Left colon (tissue), 2 donors: ENCODE results near the gene MASP1. TPM values are rescaled to one million over a fixed set of nuclear protein-coding genes. Genes with fewer than 3 reads are reported as not detected.

Experiments
- ATAC-seq: fragments of 200-7000 bp; cut with Tn5 transposase; one replicate; pipeline ENCODE4 v1.9.1; 2020; ENCODE audit warnings: mild to moderate bottlenecking, moderate library complexity
- DNase-seq, 2 donors: peaks; one replicate each; pipeline ENCODE4 v3.0.0-alpha.2; 2020
- intact Hi-C, 2 donors: fragments of 100-400 bp; cut with DNase I in 1 of 2; cut with micrococcal nuclease in 1 of 2; formaldehyde crosslinking; loops; one replicate each; pipeline versions ENCODE4 v1.11.2 to v1.14.0; 2022; cut with DNase I, micrococcal nuclease
- long read RNA-seq: library from polyadenylated mRNA; unstranded; transcript quantifications from one replicate; pipeline ENCODE4 v2.0.0, GENCODE V29; 2021
- total RNA-seq, 2 donors: library from RNA; stranded (reverse); fragmentation: NEBNext Ultra II Directional; extraction: Animal tissue kit (Norgen Biotek cat#: 25700); gene quantifications; one replicate each; pipeline ENCODE4 v1.2.1, GENCODE V29; 2021
- donor health status: DM: no; HTN: no; CAD: no.
- donor health status: DM: yes; HTN: yes; CAD: no.

MASP1 gene
- total RNA-seq: 10 to 100 TPM in 1 of 2 donors, 1 to 10 TPM in 1; 3.7 to 15.7 TPM
- long read RNA-seq, full-length matches to known transcripts: 1 of 3 reads
- long read RNA-seq, partial matches to known transcripts: 2 of 3 reads
- long read RNA-seq, other reads (novel, unspliced or antisense): 0 of 3 reads

DNA sequence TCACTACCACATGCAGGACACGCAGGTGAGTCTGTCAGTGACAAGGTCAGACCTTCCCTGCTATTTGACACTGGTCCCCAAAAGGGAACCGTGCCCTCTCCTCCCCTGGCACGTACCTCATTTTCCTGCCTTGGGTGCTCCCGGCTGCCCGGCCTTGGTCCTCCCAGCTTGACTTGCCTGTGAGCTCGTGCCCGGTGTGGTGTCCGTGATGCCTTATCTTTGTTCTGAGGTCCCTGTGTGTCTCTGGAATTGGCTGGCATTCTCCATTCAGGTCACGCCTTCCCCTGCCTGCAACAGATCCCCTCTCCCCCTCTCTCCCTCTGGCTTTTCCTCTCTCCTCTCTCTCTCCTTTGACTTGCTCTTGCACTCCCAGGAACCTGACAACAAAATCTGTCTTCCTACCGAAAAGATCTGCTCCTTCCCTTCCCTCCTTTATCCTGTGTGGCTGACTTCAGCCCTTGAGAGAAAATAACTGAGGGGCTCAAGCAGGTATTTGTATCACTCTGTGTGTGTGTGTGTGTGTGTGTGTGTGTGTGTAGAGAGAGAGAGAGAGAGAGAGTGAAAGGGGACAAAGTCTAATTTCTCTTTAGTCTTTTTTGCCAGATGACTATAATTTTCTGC lies at the start of gene MASP1:
Gene MASP1, minus strand, starts transcription at position 226 of the 621 bp plus-strand sequence. Its CDS starts 105 bp downstream, at position 121.
- peak in 1 of 2 donors; percentile 6 for DNase-seq
- intact Hi-C loops: no loop called here

GRCh38 chr3:187340578-187340977 lies 49.0 kb upstream of the MASP1 start:
- DNase-seq: no peak
- no peak for ATAC-seq
- intact Hi-C loops: no loop called here

More for the DNA sequence above, at the start of gene MASP1:
- no peak for ATAC-seq

DNA sequence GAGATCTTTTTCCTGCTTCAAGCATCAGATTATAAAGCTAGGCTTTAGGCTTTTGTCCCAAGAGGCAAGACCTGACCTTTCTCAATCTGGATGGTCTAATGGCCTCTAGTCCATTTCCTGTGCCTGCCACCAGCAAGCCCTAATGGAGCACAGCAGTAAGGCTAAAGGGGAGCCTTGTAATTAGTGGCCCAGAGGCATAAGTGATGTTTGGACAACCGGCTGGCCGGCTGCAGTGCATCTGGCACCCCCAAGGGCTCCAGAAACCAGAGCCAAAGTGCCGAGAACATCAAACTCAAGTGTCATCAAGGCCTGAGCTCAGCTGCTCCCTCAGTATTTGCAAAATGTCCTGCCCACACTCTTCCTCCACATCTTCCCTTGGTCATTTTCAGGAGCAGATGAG lies 44.8 kb upstream of the MASP1 start:
- no peak for ATAC-seq
- intact Hi-C loops: no loop called here
- no peak for DNase-seq

DNA sequence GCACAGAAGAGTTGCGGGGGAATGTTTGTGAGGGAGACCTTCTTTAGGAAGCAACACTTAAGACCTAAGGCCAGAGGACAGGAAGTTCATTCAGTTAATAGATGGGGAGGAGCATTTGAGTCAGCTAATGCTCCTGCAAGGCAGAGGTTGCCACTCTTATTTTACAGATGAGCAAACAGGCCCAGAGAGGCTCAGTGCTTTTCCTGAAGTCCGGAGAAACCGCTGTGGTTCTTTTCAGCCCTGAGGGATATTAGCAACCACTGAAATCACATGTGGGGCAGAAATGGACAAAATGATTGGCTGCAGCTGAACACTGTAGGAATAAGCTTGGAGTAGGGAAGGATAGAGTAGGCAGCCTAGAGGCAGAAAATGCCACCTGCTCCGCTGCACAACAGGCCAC lies 43.4 kb upstream of the MASP1 start:
- DNase-seq: no peak
- no peak for ATAC-seq
- intact Hi-C loops: no loop called here

GRCh38 chr3:187328691-187329090 lies 37.2 kb upstream of the MASP1 start:
- DNase-seq (no peak), ATAC-seq (no peak)
- intact Hi-C loops: no loop called here

- intact Hi-C loops: no loop called here
- ATAC-seq (no peak), DNase-seq (no peak)
These were observed 36.3 kb upstream of the MASP1 start for GRCh38 chr3:187327845-187328244.

DNA sequence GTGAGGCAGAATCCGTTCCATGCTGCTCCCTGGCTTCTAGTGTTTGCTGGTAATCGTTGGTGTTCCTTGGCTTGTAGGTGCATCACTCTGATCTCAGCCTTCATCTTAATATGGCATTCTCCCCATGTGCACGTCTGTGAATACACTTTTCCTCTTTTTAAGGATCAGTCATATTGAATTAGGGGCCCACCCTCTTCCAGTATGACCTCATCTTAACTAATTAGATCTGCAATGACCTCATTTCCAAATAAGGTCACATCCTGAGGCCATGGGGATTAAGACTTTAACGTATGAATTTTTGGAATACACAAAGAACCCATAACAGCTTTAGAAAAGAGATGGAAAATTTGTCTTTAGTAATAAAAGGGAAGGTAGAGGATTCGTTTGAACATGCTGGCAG lies 34.1 kb upstream of the MASP1 start:
- ATAC-seq (no peak), DNase-seq (no peak)
- intact Hi-C loops: no loop called here

DNA sequence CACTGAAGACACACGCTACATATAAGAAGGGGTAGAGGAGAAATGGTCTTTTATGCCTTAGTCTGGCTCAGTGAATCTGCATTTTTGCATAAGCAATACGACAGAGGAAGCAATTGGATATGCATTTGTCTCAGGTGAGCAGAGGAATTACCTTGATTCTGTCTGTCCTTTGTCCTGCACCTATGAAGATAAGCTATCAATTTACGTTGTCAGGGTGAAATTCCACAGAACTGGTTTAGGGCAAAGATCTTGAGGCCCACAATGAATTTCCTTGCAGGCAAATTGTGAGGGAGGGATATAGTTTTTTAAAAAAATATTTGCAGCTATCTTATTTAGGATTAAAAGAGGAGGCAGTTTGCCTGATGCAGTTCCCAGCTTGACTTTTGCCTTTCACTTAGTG lies 31.6 kb upstream of the MASP1 start:
- DNase-seq (no peak), ATAC-seq (no peak)
- intact Hi-C loops: loop anchor here in 1 of 2 donors (5.0 kb wide), 1 partner anchor 354 kb away; no protein-coding TSS in a partner anchor

DNA sequence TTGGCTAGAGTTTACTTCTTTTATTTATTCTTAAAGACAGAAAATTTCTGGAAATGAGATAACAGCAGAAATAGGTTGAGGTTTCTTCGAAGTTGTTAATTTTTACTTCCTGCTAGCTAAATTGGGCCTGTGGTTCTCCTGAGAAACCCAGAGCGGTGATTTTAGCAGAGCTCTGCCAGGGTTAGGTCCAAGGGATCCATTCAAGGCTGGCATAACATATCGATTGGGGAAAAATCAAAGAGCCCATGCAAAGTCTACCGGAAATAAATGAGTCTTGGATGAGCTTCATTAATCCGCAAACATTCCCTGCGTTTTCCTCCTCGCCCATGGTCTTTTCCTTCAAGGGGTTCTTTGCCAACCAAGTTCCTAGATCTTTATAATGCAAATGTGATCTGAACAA lies 30.8 kb upstream of the MASP1 start:
- DNase-seq (no peak), ATAC-seq (no peak)
- intact Hi-C loops: loop anchor here in 1 of 2 donors (5.0 kb wide), 1 partner anchor 355 kb away; no protein-coding TSS in a partner anchor

- intact Hi-C loops: loop anchor here in 1 of 2 donors (5.0 kb wide), 1 partner anchor 356 kb away; no protein-coding TSS in a partner anchor
- DNase-seq (no peak), ATAC-seq (no peak)
These were observed 30.2 kb upstream of the MASP1 start for GRCh38 chr3:187321766-187322165.

GRCh38 chr3:187319699-187320302 lies 28.3 kb upstream of the MASP1 start:
- ATAC-seq (peak; percentile 99), DNase-seq (peak; percentile 63 to 80)
- intact Hi-C loops: loop anchor here (2.0 to 5.0 kb wide), 3 partner anchors 98 to 359 kb away; no protein-coding TSS in a partner anchor

- peak; percentile 58 for ATAC-seq
- intact Hi-C loops: loop anchor here in 1 of 2 donors (2.0 to 5.0 kb wide), 2 partner anchors 97 to 360 kb away; no protein-coding TSS in a partner anchor
- peak in 1 of 2 donors; percentile 40 for DNase-seq
These were observed 27.5 kb upstream of the MASP1 start for GRCh38 chr3:187318819-187319616.

DNA sequence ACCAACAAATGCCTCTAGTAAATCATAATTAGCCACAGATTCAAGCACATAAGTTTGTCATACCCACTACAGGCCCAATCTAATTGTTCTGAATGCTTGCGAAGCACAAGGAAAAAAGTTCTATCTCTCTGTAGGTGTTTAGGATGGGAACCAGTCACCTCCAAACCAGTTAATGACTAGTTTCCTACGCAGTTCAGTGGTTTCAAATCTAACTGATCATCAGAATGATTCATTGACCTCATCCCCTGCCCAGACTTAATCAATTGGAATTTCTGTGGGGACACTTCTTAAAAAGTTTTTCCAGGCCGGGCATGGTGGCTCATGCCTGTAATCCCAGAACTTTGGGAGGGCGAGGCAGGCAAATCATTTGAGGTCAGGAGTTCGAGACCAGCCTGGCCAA lies 24.3 kb upstream of the MASP1 start:
- DNase-seq: no peak
- intact Hi-C loops: loop anchor here in 1 of 2 donors (5.0 kb wide), 1 partner anchor 94 kb away; no protein-coding TSS in a partner anchor
- no peak for ATAC-seq

DNA sequence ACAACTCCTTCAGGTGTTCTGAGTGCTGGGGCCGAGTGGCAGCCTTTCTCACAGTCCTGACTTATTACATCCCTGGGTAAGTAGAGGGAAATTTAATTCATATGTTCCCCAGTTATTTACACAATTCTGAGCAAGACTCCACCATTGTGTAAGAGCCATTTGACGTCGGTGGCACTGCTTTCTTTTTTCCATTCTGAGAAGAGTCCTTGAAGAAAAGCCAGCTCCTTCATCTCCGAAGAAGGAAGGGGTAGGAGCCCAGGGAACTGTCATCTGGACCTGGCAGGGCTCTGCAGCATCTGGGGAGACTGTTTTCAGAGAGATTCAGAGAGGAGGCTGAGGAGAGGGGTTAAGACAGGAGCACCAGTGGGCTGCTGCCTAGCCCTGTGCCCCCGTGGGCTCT lies 22.6 kb upstream of the MASP1 start:
- ATAC-seq: no peak
- intact Hi-C loops: no loop called here

DNA sequence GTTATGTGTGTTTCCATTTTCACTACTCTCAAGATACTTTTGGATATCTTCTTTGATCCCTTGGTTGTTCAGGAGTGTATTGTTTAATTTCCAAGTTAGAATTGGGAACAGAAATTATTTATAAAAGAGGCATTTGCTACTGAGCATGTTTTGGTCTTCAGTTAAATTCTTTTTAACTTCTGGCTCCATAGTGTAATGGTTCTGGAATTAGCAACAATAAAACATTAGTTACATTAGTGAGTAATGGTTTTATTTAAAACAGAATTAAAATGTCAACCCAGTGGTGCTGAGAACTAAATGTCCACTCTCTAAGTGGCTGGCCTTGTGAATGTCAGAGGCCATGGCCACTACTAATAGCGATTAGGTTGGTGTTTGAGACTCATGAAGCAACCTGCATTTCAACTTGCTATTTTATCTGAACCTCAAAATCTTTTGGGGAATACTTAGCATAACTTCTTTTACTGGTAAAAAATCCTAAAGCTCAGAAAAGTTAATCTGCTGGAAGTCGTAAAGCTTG lies 19.5 kb upstream of the MASP1 start:
- intact Hi-C loops: no loop called here
- DNase-seq (no peak), ATAC-seq (no peak)

More for the DNA sequence above, 22.6 kb upstream of the MASP1 start:
- DNase-seq: no peak

- ATAC-seq (no peak), DNase-seq (no peak)
- intact Hi-C loops: no loop called here
These were observed 18.7 kb upstream of the MASP1 start for GRCh38 chr3:187310226-187310625.

DNA sequence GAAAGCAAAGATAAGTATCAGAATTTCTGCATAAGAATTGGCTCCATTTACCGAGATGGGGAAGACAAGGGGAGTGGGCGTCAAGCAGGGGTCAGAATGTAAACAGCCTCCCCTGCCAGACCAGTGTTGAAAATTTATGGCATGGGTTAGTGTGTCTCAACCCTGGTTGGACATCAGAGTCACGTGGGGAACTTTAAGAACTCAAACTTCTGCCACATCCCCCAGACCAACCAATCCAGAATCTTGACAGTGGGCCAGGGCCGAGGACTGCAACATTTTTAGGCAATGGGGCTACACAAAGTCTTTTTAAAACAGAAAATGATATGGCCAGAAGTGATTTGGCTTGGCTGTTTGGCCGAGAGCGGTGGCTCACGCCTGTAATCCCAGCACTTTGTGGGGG lies 14.3 kb upstream of the MASP1 start:
- intact Hi-C loops: no loop called here
- DNase-seq (no peak), ATAC-seq (no peak)

GRCh38 chr3:187299611-187300010 lies 8.1 kb upstream of the MASP1 start:
- intact Hi-C loops: no loop called here
- ATAC-seq (no peak), DNase-seq (no peak)

DNA sequence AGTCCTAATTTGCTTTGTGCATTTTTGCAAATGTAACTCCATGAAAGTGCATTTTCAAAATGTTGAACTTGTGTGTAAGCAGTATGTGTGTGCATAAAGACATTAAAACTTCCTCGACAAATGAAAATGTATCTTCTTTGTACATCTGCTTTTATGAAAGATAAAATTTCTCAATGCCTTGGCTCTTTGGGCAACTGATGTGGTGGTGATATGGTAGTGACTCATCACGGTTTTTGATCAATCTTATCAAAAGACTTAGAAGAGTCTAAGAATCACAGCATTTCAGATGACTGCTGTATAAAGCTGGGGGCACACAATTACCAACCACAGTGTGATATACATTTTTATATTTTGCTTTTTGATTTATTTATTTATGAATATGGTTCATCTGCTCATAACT lies 5.4 kb upstream of the MASP1 start:
- ATAC-seq: no peak
- intact Hi-C loops: no loop called here
- DNase-seq: no peak
